HepG2 (cell line): ENCODE data around the gene WDR73. TPM values are rescaled to one million over a fixed set of nuclear protein-coding genes. Genes with fewer than 3 reads are reported as not detected.

ENCODE experiments used
- ASH2L ChIP-seq: fragments of 300-600, 200-600 bp; sonication (generic); IDR thresholded peaks from 2 replicates; pipeline ENCODE4 v1.7.0; 2017; ENCODE audit warnings: low read depth, mild to moderate bottlenecking, moderate library complexity, mixed read lengths, low read length; ENCODE audit not compliant: insufficient read length
- CEBPG ChIP-seq: IDR thresholded peaks from 2 replicates; pipeline ENCODE4 v1.6.1; 2016
- KMT2A ChIP-seq: sonication (generic); formaldehyde crosslinking; IDR thresholded peaks from 2 replicates; pipeline ENCODE4 v1.4.0; 2020; ENCODE audit warnings: missing genetic modification reagents
- MIER3 ChIP-seq: IDR thresholded peaks from 2 replicates; pipeline ENCODE4 v1.6.1; 2016; ENCODE audit warnings: missing compliant biosample characterization, borderline replicate concordance
- MLXIP ChIP-seq: sonication (generic); formaldehyde crosslinking; IDR thresholded peaks from 2 replicates; pipeline ENCODE4 v1.9.0; 2021; ENCODE audit warnings: missing genetic modification reagents, borderline replicate concordance
- RFX1 ChIP-seq: fragments of 450-650 bp; IDR thresholded peaks from 2 replicates; pipeline ENCODE4 v1.6.1; 2017
- TBX2 ChIP-seq: sonication (generic); formaldehyde crosslinking; IDR thresholded peaks from 2 replicates; pipeline ENCODE4 v1.5.0; 2020; ENCODE audit warnings: missing genetic modification reagents, mild to moderate bottlenecking, borderline replicate concordance
- TFAP4 ChIP-seq: sonication (generic); IDR thresholded peaks from 2 replicates; pipeline ENCODE4 v1.6.1; 2016; ENCODE audit warnings: low read depth, borderline replicate concordance
- THAP11 ChIP-seq: IDR thresholded peaks from 2 replicates; pipeline ENCODE4 v1.6.1; 2016; ENCODE audit warnings: missing biosample characterization, missing genetic modification reagents
- ZEB1 ChIP-seq: IDR thresholded peaks from 2 replicates; pipeline ENCODE4 v1.6.1; 2012; ENCODE audit warnings: mild to moderate bottlenecking, low read depth, inconsistent platforms; ENCODE audit not compliant: insufficient replicate concordance
- ZMYM4 ChIP-seq: sonication (generic); formaldehyde crosslinking; IDR thresholded peaks from 2 replicates; pipeline ENCODE4 v1.8.1; 2023; ENCODE audit warnings: mild to moderate bottlenecking, missing genetic modification reagents
- ZNF180 ChIP-seq: sonication (generic); formaldehyde crosslinking; IDR thresholded peaks from 2 replicates; pipeline ENCODE4 v1.4.0; 2020; ENCODE audit warnings: low read depth, missing genetic modification reagents, borderline replicate concordance
- ZNF432 ChIP-seq: sonication (generic); formaldehyde crosslinking; IDR thresholded peaks from 2 replicates; pipeline ENCODE4 v1.5.0; 2020; ENCODE audit warnings: missing genetic modification reagents, mild to moderate bottlenecking, borderline replicate concordance
- ZNF605 ChIP-seq: sonication (generic); formaldehyde crosslinking; IDR thresholded peaks from 2 replicates; pipeline ENCODE4 v1.8.0; 2022; ENCODE audit warnings: mild to moderate bottlenecking, missing genetic modification reagents
- ZSCAN21 ChIP-seq: sonication (generic); formaldehyde crosslinking; IDR thresholded peaks from 2 replicates; pipeline ENCODE4 v1.8.0; 2022; ENCODE audit warnings: mild to moderate bottlenecking, missing genetic modification reagents, moderate library complexity, borderline replicate concordance
- polyA plus RNA-seq, 8 experiments: library from polyadenylated mRNA; depleted of rRNA in 3 of 8; stranded (reverse) in 7 of 8; unstranded in 1 of 8; fragments of >200 nt; fragmentation: Illumina TruSeq in 4 of 8; extraction: Trizol in 4 of 8; gene quantifications; 2 replicates each; pipeline versions ENCODE4 v1.2.1 to v1.2.3, GENCODE V29; 2011 to 2016; ENCODE audit warnings: low read depth in 4 of 8, missing spikeins in 1 of 8, mixed read lengths in 1 of 8; ENCODE audit not compliant: insufficient read depth in 1 of 8
- total RNA-seq, 5 experiments: library from RNA; depleted of rRNA; stranded (reverse); fragments of >200 nt; fragmentation: Illumina TruSeq; extraction: Trizol; gene quantifications; 2 replicates each; pipeline ENCODE4 v1.2.3, GENCODE V29; 2016; ENCODE audit warnings: low read depth in 1 of 5
- TF ChIP-seq, protein P1 (sequence below): sonication (generic); formaldehyde crosslinking; IDR thresholded peaks from 2 replicates; pipeline ENCODE4 v1.8.1; 2022; ENCODE audit warnings: mild to moderate bottlenecking, missing genetic modification reagents
- TF ChIP-seq, protein P2 (sequence below): IDR thresholded peaks from 2 replicates; pipeline ENCODE4 v1.6.1; 2018; ENCODE audit warnings: missing genetic modification reagents, mild to moderate bottlenecking, missing compliant biosample characterization
- TF ChIP-seq, protein P3 (sequence below): sonication (generic); formaldehyde crosslinking; IDR thresholded peaks from 2 replicates; pipeline ENCODE4 v1.5.0; 2020; ENCODE audit warnings: mild to moderate bottlenecking, missing genetic modification reagents, moderate library complexity
- TF ChIP-seq, protein P4 (sequence below): sonication (generic); formaldehyde crosslinking; IDR thresholded peaks from 2 replicates; pipeline ENCODE4 v1.4.0; 2020; ENCODE audit warnings: missing genetic modification reagents
- TF ChIP-seq, protein P5 (sequence below): sonication (generic); formaldehyde crosslinking; IDR thresholded peaks from 2 replicates; pipeline ENCODE4 v1.5.1; 2020; ENCODE audit warnings: mild to moderate bottlenecking, missing genetic modification reagents, borderline replicate concordance

WDR73 gene
- total and polyA plus RNA-seq, 2 of the 13 experiments (the other 11 are each of a cell fraction or from before 2014, with no cell fraction given): 20.0 to 35.5 TPM

DNA sequence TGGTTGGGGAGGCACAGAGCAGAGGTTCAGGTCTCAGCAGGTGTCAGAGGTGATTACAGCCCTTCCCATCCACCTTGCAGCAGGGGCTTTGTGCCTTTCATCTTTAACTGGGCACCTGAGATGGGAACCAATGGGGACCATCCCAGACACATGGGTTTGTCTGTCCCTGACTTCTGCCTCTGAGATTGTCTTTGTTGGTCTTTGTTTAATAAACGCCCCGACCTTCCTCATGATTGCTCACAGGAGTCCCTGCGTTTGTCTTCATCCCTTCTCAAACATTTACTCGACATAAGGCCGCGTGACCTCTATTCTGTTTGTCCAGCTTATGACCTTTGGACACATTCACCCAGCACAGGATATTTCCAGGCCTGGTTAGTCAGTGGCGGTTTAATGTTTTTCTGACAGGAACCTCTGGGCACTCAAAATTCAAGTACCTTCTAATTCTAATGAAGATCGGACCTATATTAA lies 47.4 kb downstream of the WDR73 start (continued):
- TF ChIP-seq MLXIP (CRISPR knock-in tag) (peak; percentile 77; the same call in 1 of the 2 replicates), KMT2A (CRISPR knock-in tag) (peak; percentile 60; the same call in 1 of the 2 replicates), ZSCAN21 (CRISPR knock-in tag) (peak; percentile 65), CEBPG (CRISPR knock-in tag) (peak; percentile 8; the same call in 1 of the 2 replicates), ZNF180 (CRISPR knock-in tag) (no peak), THAP11 (peak; percentile 87), TBX2 (peak; percentile 94), ASH2L (peak; percentile 90), ZEB1 (peak; percentile 99), ZMYM4 (CRISPR knock-in tag) (peak; percentile 67; the same call in 1 of the 2 replicates), TFAP4 (peak; percentile 93; the same call in 1 of the 2 replicates), ZNF432 (CRISPR knock-in tag) (no peak), ZNF605 (CRISPR knock-in tag) (peak; percentile 55; the same call in 1 of the 2 replicates), RFX1 (no peak), MIER3 (CRISPR knock-in tag) (peak; percentile 44; the same call in 1 of the 2 replicates)
- TF ChIP-seq, protein P1, sequence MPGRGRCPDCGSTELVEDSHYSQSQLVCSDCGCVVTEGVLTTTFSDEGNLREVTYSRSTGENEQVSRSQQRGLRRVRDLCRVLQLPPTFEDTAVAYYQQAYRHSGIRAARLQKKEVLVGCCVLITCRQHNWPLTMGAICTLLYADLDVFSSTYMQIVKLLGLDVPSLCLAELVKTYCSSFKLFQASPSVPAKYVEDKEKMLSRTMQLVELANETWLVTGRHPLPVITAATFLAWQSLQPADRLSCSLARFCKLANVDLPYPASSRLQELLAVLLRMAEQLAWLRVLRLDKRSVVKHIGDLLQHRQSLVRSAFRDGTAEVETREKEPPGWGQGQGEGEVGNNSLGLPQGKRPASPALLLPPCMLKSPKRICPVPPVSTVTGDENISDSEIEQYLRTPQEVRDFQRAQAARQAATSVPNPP (CRISPR knock-in tag): 0 out of 2 replicates have a peak, but pooled peaks have one; percentile 45
- TF ChIP-seq, protein P2, sequence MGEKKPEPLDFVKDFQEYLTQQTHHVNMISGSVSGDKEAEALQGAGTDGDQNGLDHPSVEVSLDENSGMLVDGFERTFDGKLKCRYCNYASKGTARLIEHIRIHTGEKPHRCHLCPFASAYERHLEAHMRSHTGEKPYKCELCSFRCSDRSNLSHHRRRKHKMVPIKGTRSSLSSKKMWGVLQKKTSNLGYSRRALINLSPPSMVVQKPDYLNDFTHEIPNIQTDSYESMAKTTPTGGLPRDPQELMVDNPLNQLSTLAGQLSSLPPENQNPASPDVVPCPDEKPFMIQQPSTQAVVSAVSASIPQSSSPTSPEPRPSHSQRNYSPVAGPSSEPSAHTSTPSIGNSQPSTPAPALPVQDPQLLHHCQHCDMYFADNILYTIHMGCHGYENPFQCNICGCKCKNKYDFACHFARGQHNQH: peak; percentile 87
- TF ChIP-seq, protein P3, sequence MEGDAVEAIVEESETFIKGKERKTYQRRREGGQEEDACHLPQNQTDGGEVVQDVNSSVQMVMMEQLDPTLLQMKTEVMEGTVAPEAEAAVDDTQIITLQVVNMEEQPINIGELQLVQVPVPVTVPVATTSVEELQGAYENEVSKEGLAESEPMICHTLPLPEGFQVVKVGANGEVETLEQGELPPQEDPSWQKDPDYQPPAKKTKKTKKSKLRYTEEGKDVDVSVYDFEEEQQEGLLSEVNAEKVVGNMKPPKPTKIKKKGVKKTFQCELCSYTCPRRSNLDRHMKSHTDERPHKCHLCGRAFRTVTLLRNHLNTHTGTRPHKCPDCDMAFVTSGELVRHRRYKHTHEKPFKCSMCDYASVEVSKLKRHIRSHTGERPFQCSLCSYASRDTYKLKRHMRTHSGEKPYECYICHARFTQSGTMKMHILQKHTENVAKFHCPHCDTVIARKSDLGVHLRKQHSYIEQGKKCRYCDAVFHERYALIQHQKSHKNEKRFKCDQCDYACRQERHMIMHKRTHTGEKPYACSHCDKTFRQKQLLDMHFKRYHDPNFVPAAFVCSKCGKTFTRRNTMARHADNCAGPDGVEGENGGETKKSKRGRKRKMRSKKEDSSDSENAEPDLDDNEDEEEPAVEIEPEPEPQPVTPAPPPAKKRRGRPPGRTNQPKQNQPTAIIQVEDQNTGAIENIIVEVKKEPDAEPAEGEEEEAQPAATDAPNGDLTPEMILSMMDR (CRISPR knock-in tag): no peak
- TF ChIP-seq, protein P4, sequence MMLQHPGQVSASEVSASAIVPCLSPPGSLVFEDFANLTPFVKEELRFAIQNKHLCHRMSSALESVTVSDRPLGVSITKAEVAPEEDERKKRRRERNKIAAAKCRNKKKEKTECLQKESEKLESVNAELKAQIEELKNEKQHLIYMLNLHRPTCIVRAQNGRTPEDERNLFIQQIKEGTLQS (CRISPR knock-in tag): peak; percentile 34; the same call in 1 of the 2 replicates
- TF ChIP-seq, protein P5, sequence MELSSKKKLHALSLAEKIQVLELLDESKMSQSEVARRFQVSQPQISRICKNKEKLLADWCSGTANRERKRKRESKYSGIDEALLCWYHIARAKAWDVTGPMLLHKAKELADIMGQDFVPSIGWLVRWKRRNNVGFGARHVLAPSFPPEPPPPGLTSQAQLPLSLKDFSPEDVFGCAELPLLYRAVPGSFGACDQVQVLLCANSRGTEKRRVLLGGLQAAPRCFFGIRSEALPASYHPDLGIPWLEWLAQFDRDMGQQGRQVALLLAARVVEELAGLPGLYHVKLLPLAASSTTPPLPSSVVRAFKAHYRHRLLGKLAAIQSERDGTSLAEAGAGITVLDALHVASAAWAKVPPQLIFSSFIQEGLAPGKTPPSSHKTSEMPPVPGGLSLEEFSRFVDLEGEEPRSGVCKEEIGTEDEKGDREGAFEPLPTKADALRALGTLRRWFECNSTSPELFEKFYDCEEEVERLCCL (CRISPR knock-in tag): no peak
